Stimulated activated CD8-positive, alpha-beta memory T cell treated with anti-CD3 and anti-CD28 coated beads, Interleukin-7, amount 100 ng/mL, for 48 hours (primary cell): Measurements from ENCODE around the gene RCVRN.

Source experiments
- DNase-seq, 2 donors: peaks; one replicate each; pipeline ENCODE4 v3.0.0-alpha.2; 2020; ENCODE audit warnings: low read depth in 1 of 2; ENCODE audit errors: extremely low read depth in 1 of 2

The RCVRN gene

GRCh38 chr17:9899280-9900043 is 5.6 kb downstream of the RCVRN start:
- no peak for DNase-seq

DNA sequence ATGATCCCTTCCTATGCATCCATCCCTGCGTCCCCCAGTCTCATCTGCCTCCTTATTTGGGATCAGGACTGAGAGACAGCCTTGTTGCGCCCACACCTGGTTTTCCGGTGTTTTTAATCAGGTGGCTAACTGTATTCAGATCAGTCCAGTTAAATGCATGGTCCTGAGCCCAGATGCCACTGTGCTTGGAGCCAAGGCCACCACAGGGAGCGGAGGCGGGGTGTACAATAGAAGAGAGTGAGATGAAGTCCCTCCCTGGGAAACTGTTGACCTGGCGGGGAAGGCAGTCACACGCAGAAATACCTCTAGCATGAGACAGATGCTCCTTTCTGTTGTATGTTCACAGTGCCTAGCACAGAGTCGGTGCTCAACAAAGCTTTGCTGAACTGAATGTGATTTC is 6.3 kb downstream of the RCVRN start:
- DNase-seq = no peak

DNA sequence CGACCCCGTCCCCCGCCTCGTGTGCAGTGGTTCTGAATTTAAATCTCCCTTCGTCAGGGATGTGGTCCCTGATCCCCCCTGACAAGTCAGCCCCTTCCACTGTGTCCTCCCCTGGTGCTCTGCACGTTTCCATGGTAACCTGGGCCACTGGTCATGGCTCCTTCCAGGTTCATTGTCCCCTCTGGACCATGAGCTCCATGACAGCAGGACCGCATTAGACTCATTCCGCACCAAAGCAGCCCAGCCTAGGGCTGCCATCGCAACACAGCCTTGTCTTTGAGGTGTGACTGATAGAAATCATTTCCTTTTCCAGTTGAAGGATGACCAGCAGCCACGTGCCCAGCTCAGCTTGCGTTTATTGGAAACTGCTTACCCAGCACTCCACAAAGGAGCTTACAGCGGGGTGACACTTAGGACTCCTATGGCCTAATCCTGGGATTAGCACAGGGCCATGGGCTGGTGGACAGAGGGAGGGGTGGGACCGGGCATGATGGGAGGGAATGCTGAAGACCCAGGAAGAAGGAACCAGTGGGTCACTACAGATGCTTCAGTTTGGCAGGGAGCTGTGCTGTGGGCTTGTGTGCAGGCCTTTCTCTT is 7.6 kb downstream of the RCVRN start:
- DNase-seq = no peak

DNA sequence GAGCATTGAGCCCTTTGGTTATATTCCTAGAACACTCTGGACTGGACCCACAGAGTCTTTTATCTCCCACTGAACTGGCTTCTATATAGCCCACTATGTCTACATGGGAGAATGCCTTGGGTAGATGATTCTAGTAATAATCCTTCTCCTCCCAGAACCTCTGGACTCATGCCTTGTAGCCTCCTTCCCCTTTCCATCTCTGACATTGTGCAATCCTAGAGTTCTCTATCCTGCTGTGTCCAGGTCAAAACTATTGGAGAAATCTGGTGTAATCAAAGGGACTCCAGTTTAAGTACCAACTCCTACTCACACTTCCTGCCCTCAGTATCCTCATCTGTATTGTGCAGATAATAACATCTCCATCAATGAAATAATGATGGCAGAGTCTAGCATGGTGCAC is 9.1 kb downstream of the RCVRN start:
- DNase-seq = no peak

- DNase-seq = no peak
Measured at GRCh38 chr17:9894231-9894630, 10.8 kb downstream of the RCVRN start.

DNA sequence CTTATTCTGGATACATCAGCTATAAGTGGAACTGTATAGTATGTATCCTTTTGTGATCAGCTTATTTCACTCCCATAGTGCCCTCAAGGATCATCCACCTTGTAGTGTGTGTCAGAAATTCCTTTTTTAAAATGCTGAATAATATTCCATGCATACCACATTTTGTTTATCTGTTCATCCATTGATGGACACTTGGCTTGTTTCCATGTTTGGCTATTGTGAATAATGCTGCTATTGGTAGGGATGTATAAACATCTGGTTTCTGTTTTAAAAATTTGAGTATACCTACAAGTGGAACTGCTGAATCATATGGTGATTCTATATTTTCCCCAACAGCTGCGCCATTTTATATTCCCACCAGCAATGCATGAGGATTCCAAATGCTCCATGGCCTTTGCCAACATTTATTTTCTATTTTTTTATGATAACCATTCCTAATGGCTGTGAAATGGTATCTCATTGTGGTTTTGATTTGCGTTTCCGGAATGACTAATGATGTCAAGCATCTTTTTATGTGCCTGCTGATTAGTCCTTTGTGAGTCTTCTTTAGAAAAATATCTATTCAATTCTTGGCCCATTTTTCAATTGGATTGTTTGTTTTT is 11.6 kb downstream of the RCVRN start:
- no peak for DNase-seq

- DNase-seq = no peak
Measured at GRCh38 chr17:9890124-9890523, 14.9 kb downstream of the RCVRN start.

DNA sequence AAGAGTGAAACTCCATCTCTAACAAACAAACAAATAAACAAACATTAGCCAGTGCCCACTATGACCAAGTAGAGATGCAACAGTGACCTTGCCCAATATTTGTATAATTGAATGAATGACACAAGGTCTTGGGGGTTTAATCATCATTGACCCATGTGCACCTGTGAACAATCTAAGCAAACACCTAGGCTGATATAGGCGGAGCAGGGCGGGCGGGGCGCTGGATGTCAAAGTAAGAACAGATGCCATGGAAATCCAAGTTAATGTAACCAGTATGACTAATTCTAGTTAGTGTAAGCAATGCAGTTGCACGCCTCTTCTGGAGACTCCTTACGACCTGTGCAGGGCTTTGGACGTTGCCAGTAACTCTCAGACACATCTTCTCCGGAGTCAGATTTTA is 17.6 kb downstream of the RCVRN start:
- no peak for DNase-seq

GRCh38 chr17:9886141-9886930 is 18.7 kb downstream of the RCVRN start:
- DNase-seq = no peak

- no peak for DNase-seq
Measured at GRCh38 chr17:9883451-9883850, 21.6 kb downstream of the RCVRN start.

DNA sequence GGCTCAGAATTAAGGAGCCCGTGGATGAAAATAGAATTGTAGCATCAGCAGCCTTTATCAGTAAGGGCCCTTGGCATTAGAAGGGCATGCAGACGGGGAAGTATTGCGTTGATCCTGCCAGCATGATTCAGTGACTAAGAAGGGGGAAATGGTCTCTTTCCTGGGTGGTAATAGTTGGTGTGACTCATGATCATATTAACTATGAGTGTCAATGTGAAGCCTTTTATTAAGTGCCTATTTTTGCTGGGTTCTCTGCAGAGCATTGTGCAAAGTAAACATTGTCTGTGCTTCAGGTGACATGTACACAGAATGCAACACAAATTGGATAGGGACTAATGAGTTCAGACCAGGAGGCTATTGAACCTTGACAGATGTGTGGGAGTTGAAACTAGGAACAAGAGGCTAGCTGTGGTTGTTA is 24.5 kb downstream of the RCVRN start:
- DNase-seq = no peak

- no peak for DNase-seq
Measured at GRCh38 chr17:9878786-9879525, 26.1 kb downstream of the RCVRN start.

DNA sequence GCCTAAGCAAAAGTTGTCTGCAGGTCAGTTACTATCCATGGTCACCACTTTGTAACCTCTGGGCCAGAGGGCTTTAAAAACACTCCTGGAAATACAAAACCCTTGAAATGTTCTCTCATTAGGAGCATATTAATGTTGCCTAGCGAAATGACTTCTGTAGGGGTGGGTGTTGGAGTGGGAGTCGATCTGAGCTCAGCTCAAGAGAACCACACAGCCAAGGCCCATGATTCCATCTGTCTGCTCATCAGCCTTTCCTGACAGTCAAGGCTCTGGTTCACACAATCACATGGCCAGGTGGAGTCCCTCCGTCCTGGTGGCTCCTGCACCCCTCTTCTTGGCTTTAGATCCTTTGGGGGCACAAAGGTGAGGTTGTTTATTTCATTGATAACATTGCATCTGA is 26.7 kb downstream of the RCVRN start:
- no peak for DNase-seq

DNA sequence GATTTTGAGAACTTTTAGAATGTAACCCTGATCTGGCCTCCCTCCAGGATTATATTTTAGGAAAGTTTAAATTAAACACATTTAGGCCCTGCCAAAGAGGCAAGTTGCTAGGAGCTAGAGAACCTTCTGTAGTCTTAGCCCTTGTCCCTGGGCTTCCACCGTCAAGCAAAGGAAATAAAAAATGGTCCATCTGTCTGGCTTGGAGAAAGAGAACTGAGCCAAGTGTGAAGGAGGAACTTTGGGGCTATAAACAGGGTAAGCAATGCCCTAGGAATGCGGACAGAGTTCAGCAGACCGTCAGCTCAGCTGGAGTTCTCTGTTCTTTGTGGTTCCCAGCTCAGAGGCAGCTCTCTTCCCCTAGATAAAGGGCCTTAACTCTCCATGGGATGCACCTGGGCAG is 29.6 kb downstream of the RCVRN start:
- no peak for DNase-seq

DNA sequence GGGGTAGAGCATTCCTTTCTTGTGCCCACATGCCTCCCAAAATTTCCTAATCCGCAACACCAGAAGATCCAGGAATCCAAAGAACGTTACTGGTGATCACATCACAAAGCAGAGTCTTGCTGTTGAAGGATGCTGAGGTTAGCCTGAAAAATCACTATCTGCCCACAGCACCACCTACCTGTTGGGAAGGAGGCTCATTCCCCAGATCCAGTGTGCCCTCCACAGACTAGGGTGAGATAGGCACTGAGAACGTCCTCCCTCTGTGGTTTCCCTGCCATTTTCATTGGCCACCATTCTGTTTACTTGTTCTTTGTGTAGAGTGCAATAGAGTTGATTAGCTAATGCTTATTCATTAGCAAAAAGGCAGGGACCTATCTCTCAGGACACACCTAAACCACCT is 30.3 kb downstream of the RCVRN start:
- no peak for DNase-seq

- DNase-seq = no peak
Measured at GRCh38 chr17:9872852-9873251, 32.2 kb downstream of the RCVRN start.

GRCh38 chr17:9868552-9868951 is 36.5 kb downstream of the RCVRN start:
- DNase-seq = no peak

DNA sequence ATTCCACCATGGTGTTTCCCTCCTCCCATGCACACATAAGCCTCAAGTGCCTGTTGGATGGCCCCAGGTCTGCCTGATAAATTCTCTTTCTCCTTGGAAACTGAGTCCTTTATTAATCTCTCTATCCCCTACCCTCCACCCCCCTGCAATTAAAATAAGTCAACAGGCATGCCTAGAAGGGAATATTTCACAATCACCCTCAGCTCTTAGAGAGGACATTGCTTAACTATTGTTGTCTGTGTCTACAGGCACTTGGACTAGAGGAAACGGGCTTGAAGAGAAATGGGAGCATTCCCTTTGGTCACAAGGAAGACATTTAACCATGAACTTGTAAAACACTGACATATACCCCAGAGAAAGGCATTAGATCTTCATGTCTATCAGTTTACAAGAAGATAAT is 39.5 kb downstream of the RCVRN start:
- no peak for DNase-seq

DNA sequence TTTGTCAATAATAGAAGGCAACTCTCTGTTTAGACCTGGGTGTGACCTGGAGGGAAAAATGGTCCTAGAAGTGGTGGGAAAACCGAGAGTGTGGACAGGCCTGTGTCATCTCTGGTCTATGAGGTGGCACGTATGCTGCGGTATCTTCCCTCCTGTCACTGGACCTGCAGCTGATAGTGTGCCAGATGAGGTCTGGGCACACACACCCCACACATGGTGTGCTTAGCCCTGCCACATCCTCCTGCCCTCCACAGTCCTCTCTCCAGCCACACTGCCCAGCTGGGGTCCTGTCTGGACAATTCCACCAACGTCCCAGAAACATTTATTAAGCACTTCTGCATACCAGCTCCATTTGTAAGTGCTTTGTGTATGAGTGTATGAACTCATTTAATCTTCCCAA is 42.1 kb downstream of the RCVRN start:
- no peak for DNase-seq

GRCh38 chr17:9862220-9862619 is 42.9 kb downstream of the RCVRN start:
- no peak for DNase-seq

DNA sequence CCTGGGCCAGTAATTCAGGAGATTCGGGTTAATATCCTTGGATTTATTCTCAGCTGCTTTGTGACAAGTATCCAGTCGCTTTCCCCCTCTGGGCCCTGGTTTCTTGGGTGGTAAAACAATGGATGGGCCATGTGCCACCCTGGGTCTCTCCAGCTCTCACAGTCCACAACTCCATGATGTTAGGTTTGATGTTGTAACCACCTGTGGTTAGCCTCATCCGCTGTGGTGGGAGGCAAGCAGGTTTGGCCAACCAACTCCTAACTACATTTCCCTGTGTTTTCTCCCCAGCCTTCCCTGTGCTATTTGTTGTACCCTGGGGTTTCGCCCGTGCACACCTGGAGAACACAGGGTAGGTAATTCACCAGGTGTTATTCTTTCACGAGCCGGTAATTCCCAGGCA is 44.2 kb downstream of the RCVRN start:
- no peak for DNase-seq
